Ramos (cell line): ENCODE measurements around the gene KHSRP.

Source experiments
- in situ Hi-C: fragments of 300-500 bp; cut with MboI; formaldehyde crosslinking; loops from one replicate; pipeline ENCODE4 v1.14.3; 2022; ENCODE audit warnings: low sequenced_read_pairs; ENCODE audit not compliant: unreplicated experiment

Gene KHSRP

DNA sequence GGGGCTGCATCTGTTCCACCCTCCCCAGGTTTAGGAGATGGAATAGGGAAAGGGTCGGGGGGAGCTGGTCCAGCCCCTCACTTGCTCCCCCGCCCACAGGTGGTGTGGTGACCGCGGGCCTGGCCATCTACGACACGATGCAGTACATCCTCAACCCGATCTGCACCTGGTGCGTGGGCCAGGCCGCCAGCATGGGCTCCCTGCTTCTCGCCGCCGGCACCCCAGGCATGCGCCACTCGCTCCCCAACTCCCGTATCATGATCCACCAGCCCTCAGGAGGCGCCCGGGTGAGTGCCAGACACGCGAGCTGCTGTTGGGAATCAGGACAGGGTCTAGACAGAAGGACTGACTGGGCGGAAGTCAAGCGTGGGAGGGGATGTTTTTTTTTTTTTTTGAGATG, 60.3 kb downstream of the KHSRP start:
- in situ Hi-C loops = no loop called here
